ENCODE results near the gene IGDCC3. TPM values are rescaled to one million over a fixed set of nuclear protein-coding genes. Genes with fewer than 3 reads are reported as not detected.

Gene IGDCC3
- total RNA-seq, 2 donors from 2014 or later = not detected

DNA sequence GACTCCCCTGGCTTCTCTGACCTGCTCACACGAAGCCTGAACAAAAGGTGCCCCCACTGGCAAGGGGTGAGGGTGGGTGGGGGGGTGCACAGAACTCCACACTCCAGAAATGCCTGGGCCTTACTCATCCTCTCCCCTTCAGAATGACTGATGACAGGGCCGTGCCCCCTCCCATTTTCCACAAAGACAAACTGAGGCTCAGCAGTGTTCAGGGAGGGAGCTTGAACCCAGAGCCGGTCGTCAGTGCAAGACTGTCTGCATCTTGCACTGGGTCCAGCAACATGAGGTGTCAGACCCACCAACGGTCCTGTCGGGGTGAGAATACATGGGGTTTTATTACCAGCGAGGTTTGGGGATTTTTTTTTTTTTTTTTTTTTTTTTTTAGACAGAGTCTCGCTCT is 15.3 kb downstream of the IGDCC3 start:
- DNase-seq (no peak), ATAC-seq (no peak)
- H3K4me3 ChIP-seq = no peak overlapping the region
- no peaks in the 10 kb centered on the region for H3K4me1 ChIP-seq
- no peaks in the 10 kb centered on the region for H3K36me3 ChIP-seq (replicated peaks in 1 of 2; ENCODE audit: insufficient read depth in 1 of 2, low read depth in 2 of 2)
- no peak overlapping the region for H3K27ac ChIP-seq
- H3K27me3 ChIP-seq = no peaks in the 10 kb centered on the region
- WGBS, 2 donors = 61% methylated on average over 7 to 8 of the region's 8 CpGs
- no peaks in the 10 kb centered on the region for H3K9me3 ChIP-seq
- TF ChIP-seq, protein P1, sequence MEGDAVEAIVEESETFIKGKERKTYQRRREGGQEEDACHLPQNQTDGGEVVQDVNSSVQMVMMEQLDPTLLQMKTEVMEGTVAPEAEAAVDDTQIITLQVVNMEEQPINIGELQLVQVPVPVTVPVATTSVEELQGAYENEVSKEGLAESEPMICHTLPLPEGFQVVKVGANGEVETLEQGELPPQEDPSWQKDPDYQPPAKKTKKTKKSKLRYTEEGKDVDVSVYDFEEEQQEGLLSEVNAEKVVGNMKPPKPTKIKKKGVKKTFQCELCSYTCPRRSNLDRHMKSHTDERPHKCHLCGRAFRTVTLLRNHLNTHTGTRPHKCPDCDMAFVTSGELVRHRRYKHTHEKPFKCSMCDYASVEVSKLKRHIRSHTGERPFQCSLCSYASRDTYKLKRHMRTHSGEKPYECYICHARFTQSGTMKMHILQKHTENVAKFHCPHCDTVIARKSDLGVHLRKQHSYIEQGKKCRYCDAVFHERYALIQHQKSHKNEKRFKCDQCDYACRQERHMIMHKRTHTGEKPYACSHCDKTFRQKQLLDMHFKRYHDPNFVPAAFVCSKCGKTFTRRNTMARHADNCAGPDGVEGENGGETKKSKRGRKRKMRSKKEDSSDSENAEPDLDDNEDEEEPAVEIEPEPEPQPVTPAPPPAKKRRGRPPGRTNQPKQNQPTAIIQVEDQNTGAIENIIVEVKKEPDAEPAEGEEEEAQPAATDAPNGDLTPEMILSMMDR (IDR thresholded peaks at IDR 0.05) = no peak
- TF ChIP-seq POLR2A (IDR thresholded peaks at IDR 0.05) = no peak
- intact Hi-C loops (cut with DNase I) = no loop called here

DNA sequence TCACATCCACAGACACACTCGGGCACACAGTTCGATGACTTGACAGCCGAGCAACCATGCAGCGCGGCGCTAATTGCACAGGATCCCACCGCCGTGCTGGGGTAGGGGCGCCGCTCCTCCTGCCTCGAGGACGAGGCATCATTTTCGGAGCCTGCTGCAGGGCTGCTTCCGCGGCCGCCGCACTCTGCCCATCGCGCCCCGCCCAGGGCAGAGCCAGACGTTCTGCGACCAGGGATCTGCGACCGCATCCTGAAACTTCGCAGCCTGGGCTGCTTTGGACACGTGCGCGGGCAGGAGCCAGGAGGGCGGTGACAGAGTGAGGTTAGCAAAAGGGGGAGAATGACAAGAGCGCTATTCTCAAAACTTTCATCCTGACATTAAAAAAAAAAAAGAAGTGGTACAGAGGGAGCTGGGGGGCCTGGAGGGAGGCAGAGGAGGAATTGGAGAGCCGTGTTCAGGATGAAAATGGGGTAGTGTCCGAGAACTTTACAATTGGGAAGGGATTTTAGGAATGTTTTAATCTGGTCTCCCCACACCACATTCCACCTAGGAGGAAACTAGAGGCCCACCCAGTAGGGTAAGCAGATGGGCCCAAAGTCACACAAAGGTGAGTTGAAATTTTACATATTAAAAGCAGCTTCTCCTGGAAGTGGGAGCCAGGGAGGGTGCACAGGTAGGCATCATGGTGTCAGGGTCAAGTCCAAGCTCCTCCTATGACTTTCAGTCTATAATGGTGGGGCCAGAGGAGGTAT is 15.9 kb downstream of the IGDCC3 start:
- Histone ChIP-seq H3K27me3 (peaks cover 0 to 6% of the 10 kb centered on the region in 2 donors), H3K36me3 (replicated peaks in 1 of 2; ENCODE audit: insufficient read depth in 1 of 2, low read depth in 2 of 2) (no peaks in the 10 kb centered on the region), H3K27ac (no peak overlapping the region), H3K4me1 (no peaks in the 10 kb centered on the region), H3K9me3 (no peaks in the 10 kb centered on the region), H3K4me3 (no peak overlapping the region)
- WGBS, 2 donors = 70 to 80% methylated on average over 26 to 32 of the region's 32 CpGs
- TF ChIP-seq POLR2A (IDR thresholded peaks at IDR 0.05) = no peak
- TF ChIP-seq, protein P1 (IDR thresholded peaks at IDR 0.05) = no peak
- ATAC-seq (no peak), DNase-seq (no peak)
- intact Hi-C loops (cut with DNase I) = no loop called here

DNA sequence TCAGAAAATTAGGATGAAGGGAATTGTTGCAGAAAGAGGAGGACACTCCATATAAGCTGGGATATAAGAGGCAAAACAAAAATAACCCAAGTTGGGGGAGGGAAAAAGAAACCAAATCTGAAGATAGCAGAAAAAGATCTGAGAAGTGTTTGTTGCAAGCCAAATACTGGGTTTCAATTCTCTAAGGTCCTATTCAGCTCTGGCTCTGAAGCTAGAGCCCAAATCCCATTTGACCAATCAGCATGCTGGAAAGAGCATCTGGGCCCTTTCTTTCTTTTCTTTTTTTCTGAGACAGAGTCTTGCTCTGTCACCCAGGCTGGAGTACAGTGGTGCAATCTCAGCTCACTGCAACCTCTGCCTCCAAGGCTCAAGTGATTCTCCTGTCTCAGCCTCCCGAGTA is 17.3 kb downstream of the IGDCC3 start:
- ATAC-seq = no peak
- intact Hi-C loops (cut with DNase I) = no loop called here
- no peaks in the 10 kb centered on the region for H3K36me3 ChIP-seq (replicated peaks in 1 of 2; ENCODE audit: insufficient read depth in 1 of 2, low read depth in 2 of 2)

DNA sequence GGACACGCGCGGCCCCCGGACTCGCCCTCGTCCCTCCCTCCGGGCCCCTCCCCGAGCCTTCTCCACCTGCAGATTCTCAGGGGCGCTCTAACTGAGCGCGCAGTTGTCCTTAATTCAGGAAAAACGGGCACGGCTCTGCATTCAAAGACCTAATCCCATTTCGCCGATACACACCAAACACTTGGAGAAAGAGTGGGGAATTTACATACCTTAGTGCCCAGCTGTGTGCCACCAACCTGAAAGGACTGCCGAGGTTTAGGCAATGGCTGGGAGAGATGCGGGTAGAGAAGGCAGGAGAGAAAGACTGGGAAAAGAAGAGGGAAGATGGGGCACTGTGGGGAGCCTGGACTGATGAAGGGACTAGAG is 21.8 kb downstream of the IGDCC3 start:
- H3K36me3 ChIP-seq (replicated peaks in 1 of 2; ENCODE audit: insufficient read depth in 1 of 2, low read depth in 2 of 2) = no peaks in the 10 kb centered on the region
- ATAC-seq (no peak), DNase-seq (no peak)
- TF ChIP-seq, protein P1 (IDR thresholded peaks at IDR 0.05) = no peak
- no peak for TF ChIP-seq POLR2A (IDR thresholded peaks at IDR 0.05)
- 6 to 28% methylated on average over 7 to 17 of the region's 17 CpGs for WGBS, 2 donors
- peaks cover 6% of the 10 kb centered on the region for H3K4me1 ChIP-seq
- peaks cover 0 to 17% of the 10 kb centered on the region in 2 donors for H3K27me3 ChIP-seq
- no peak overlapping the region for H3K27ac ChIP-seq
- intact Hi-C loops (cut with DNase I) = no loop called here
- no peaks in the 10 kb centered on the region for H3K9me3 ChIP-seq
- H3K4me3 ChIP-seq = no peak overlapping the region

More for the DNA sequence above, 17.3 kb downstream of the IGDCC3 start:
- H3K9me3 ChIP-seq = no peaks in the 10 kb centered on the region
- WGBS, 2 donors = 89 to 92% methylated on average over 1 of the region's 1 CpG
- H3K27ac ChIP-seq = no peak overlapping the region
- H3K27me3 ChIP-seq = peaks cover 0 to 13% of the 10 kb centered on the region in 2 donors
- H3K4me3 ChIP-seq = no peak overlapping the region
- DNase-seq = no peak
- peaks cover 6% of the 10 kb centered on the region for H3K4me1 ChIP-seq
- no peak for TF ChIP-seq POLR2A (IDR thresholded peaks at IDR 0.05)
- TF ChIP-seq, protein P1 (IDR thresholded peaks at IDR 0.05) = no peak

Measured in body of pancreas (tissue), 4 donors.